Measurements from ENCODE around the gene ELN. TPM values are rescaled to one million over a fixed set of nuclear protein-coding genes. Genes with fewer than 3 reads are reported as not detected.

The ELN gene
- total and polyA plus RNA-seq, 2 of the 4 experiments (the other 2 are of a cell fraction): 2.2 to 14.3 TPM

- TF ChIP-seq CEBPB (IDR thresholded peaks at IDR 0.05; ENCODE audit: low read depth, low read length): no peak
- TF ChIP-seq SMC3 (IDR thresholded peaks at IDR 0.05; ENCODE audit: low read depth, low read length): no peak
These were observed 56.2 kb downstream of the ELN start (continued) for GRCh38 chr7:74083928-74084721.

GRCh38 chr7:74084722-74085578 is 57.0 kb downstream of the ELN start:
- Histone ChIP-seq H4K20me1 (ENCODE audit: insufficient read depth, low read length) (peaks cover 3% of the 10 kb centered on the region; the same call in 1 of the 2 replicates), H2AFZ (replicated peaks; ENCODE audit: low read length, poor library complexity) (peak overlapping the region; percentile 77), H3K14ac (replicated peaks; ENCODE audit: low read depth, low read length) (peak overlapping the region; percentile 92), H3K9me1 (ENCODE audit: insufficient read depth, low read length) (peaks cover 18% of the 10 kb centered on the region), H3K27ac (ENCODE audit: insufficient read depth, low read length) (peak overlapping the region; percentile 89), H3K79me1 (ENCODE audit: low read depth in 1 of 2, low read length in 2 of 2) (peaks cover 23 to 54% of the 10 kb centered on the region in 2 experiments), H3K4me1 (ENCODE audit: control insufficient read depth, insufficient read depth, low read length) (peaks cover 17% of the 10 kb centered on the region), H2AK9ac (replicated peaks; ENCODE audit: low read depth, low read length, poor library complexity) (peak overlapping the region; percentile 68), H3K4me2 (ENCODE audit: low read depth, low read length) (peak overlapping the region; percentile 94), H3K4me3 (ENCODE audit: insufficient read depth, low read depth, low read length) (peak overlapping the region; percentile 67), H3K23ac (ENCODE audit: low read depth, low read length) (peak overlapping the region; percentile 79), H2BK20ac (ENCODE audit: low read depth, low read length) (peak overlapping the region; percentile 20), H3K9ac (ENCODE audit: low read depth, low read length) (peak overlapping the region; percentile 81), H3K9me3 (ENCODE audit: control insufficient read depth, insufficient read depth, low read length) (no peaks in the 10 kb centered on the region), H4K91ac (ENCODE audit: insufficient read depth, low read depth, low read length) (peak overlapping the region; percentile 92), H3K27me3 (ENCODE audit: control insufficient read depth, insufficient read depth, low read length) (no peaks in the 10 kb centered on the region), H4K8ac (ENCODE audit: low read depth in 2 of 2, low read length in 2 of 2) (peak overlapping the region; percentile 52 to 64; a peak in 2 of 4 replicates), H2BK5ac (ENCODE audit: low read depth, low read length, poor library complexity, severe bottlenecking) (peak overlapping the region; percentile 65), H2BK120ac (ENCODE audit: low read depth, low read length) (peak overlapping the region; percentile 69), H3K18ac (ENCODE audit: low read depth, low read length) (peak overlapping the region; percentile 36), H4K5ac (ENCODE audit: low read depth, low read length) (peak overlapping the region; percentile 4; the same call in 1 of the 2 replicates), H3K56ac (ENCODE audit: extremely low read depth, insufficient read depth, low read length) (peak overlapping the region; percentile 76), H3K4ac (ENCODE audit: low read depth, low read length) (peak overlapping the region; percentile 90), H2AK5ac (ENCODE audit: low read depth, low read length) (peak overlapping the region; percentile 94), H3K36me3 (ENCODE audit: control insufficient read depth, insufficient read depth, low read length) (peaks cover 22% of the 10 kb centered on the region), H2BK15ac (ENCODE audit: low read depth, low read length) (no peak overlapping the region)
- TF ChIP-seq CTCF (conservative IDR thresholded peaks at IDR 0.05; ENCODE audit: low read depth, low read length) (no peak), POLR2A (IDR thresholded peaks at IDR 0.05; ENCODE audit: low read depth, low read length) (no peak), MXI1 (IDR thresholded peaks at IDR 0.05; ENCODE audit: borderline replicate concordance, low read depth, low read length) (no peak), USF2 (IDR thresholded peaks at IDR 0.05; ENCODE audit: low read depth, low read length) (no peak), SMC3 (IDR thresholded peaks at IDR 0.05; ENCODE audit: low read depth, low read length) (no peak), RCOR1 (IDR thresholded peaks at IDR 0.05; ENCODE audit: insufficient replicate concordance, low read length) (no peak), RAD21 (IDR thresholded peaks at IDR 0.05; ENCODE audit: low read length) (no peak)
- ATAC-seq (ENCODE audit: low read depth) (no peak), DNase-seq (no peak)
- WGBS, 2 experiments (ENCODE audit: extremely low coverage in 2 of 2, insufficient read length in 1 of 2): 73% methylated on average over 2 of the region's 6 CpGs; no CpG with 5 or more reads in 1 of the 2 experiments
- dilution Hi-C loops (cut with HindIII; ENCODE audit: low sequenced_read_pairs, unreplicated experiment) (no loop called here), in situ Hi-C loops (cut with MboI; ENCODE audit: low sequenced_read_pairs) (no loop called here), intact Hi-C loops (cut with micrococcal nuclease) (loop anchor here (1.0 kb wide), 1 partner anchor 9 kb away; no protein-coding TSS in a partner anchor)
- BruUV-seq (replicated peaks): no TSS peak
- ChIA-PET POLR2A (ENCODE audit: unreplicated experiment) (no interaction called here), CTCF (no interaction called here)

All from IMR-90 (cell line).